ENCODE results near the gene SPRYD4. TPM values are rescaled to one million over a fixed set of nuclear protein-coding genes. Genes with fewer than 3 reads are reported as not detected.
"Not testable (repeated sequence)": the region's sequence is repeated elsewhere in the genome, so short reads cannot be mapped to it uniquely, and the experiment has no call there.

SPRYD4 gene
- total RNA-seq, 1 donor from 2014 or later: 1.7 TPM

DNA sequence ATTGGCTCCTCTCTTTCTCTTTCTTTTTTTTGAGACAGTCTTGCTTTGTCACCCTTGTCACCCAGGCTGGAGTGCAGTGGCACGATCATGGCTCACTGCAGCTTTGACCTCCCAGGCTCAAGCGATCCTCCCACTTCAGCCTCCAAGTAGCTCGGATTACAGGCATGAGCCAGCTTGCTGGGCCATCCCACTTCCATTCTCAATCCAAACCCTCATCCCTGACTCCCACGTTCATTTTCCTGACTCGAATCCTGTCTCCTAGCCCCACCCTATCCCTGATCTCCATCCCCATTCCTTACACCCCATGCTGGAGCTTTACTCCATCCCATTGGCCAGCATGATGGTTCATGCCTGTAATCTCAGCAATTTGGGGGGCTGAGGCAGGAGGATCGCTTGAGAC, 7.8 kb downstream of the SPRYD4 start:
- DNase-seq (ENCODE audit: extremely low read depth, low read depth, low spot score): no peak

DNA sequence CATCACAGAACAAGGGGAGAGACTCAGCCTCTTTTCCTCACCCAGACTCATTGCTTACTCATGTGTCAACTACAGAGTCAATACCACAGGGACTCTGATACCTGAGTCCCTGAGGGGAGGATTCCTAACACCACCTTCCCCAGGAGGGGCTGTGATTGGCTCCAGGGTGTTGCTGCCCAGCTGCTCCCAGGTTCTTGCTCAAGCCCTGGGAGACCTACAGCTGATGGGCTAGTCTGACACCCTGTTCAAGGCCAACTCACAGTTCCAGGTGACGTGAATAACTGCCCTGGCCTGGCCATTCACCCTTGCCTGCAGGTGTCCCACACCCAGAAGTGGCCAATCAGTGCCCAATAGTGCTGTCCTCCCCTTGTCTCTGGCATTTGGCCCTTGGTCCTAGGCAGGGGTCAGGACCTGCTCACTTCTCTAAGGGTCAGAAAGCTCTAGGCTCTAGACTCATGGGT, 8.6 kb downstream of the SPRYD4 start:
- DNase-seq (ENCODE audit: extremely low read depth, low read depth, low spot score): no peak

DNA sequence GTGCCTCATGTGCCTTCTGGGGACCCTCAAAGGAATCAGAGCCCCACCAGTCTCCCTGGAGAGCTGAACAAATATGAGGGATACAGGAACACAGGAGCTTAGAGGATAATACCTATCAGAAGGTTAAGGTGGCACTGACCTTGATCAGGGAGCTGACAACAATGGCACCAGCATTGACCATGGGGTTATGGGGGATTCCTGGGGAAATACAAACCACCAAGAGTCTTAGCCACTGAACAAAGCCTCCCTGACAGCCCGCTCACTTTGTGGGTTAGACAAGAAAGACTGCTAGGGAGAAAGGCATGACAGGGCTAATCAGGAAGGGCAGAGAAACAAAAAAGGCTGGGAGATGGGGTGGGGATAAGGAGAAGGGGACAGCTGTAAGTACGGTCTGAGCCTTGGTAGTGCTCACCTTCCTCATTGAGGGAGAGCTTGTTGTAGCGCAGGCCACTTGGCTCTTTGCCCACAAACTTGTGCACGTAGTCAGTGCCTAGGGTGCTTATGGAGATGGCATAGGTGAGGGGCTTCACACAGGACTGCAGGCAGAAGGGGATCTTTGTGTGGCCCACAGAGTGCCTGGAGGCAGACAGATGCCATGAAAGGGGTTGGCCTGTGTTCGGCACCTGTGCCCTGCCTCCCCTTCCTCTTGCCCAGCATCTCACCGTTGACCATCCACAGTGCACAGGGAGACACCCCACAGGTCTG, 9.3 kb downstream of the SPRYD4 start:
- no peak for DNase-seq (ENCODE audit: extremely low read depth, low read depth, low spot score)

DNA sequence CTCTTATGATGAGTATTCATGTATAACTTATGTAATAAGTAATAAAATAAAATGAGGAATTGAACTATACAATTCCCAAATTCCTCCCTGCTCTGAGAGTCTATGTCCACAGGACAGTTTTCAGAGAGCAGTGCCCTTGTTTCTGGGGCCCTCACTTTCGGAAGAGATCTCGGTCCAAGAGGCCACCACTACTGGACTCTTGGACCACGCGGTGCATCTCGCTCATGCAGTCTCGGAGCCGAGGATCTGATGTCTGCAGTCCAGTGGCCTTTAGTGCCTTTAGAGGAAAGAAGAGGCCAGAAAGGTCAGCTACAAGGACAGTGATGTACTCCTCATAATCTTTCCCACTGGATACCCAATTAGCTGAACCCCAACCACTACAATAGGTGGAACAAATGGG, 11.2 kb downstream of the SPRYD4 start:
- DNase-seq (ENCODE audit: extremely low read depth, low read depth, low spot score): no peak

DNA sequence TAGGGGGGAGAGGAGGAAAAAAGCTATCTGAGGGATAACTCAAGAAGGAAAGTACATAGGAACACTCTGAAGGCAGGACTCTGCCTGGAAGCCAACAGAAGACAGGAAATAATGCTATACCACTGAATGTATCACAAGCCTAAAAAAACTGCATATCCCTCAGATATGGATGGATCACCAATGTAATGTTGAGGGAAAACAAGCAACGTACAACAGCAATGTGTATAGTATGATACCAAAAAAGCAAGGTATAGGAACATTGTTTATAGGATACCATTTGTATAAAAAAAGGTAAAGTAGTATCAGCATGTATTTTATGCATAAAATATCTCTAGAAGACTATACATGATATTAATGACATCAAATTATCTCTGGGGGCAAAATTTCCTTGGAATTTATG, 16.2 kb downstream of the SPRYD4 start:
- no peak for DNase-seq (ENCODE audit: extremely low read depth, low read depth, low spot score)

DNA sequence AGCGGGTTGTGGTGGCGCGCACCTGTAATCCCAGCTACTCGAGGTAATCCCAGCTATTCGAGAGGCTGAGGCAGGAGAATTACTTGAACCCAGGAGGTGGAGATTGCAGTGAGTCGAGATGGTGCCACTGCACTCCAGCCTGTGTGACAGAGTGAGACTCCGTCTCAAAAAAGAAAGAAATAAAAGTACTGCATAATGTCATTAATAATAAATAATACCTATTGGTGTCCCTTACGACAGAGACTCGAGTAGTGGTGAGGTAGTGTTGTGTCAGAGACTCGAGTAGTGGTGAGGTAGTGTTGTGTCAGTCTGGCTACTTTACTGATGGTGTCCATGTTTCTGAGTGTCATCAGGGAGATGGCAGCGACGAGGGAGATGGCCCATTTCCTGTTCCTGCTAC, 18.3 kb downstream of the SPRYD4 start:
- DNase-seq (ENCODE audit: extremely low read depth, low read depth, low spot score): no peak

DNA sequence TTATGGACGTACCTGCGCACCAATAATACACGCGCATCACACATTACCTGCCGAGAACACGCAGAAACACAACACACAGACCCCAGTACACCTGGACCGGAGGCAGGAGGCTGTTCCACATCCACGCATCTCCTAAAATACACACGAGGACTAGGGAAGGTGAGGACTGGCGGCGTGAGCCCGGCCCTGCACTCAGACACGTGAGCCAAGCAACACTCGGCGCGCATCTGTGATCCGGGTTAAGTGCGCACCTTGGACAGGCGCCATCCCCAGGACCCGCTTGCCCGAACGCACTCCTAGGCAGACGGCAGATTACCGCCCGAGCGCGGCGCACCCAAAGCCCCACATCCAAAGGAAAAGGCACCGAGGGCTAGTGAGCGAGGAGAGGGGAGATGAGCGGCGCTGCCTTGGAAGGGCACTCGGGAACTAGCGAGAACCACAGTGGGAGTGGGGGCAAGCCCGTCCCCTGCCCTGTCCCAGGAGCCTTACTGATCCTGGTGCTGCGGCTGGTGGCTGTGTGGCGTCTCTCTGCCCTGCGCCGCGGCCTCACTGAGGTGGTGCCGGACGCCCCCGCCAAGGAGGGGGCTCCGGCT, 19.2 kb downstream of the SPRYD4 start:
- no peak for DNase-seq (ENCODE audit: extremely low read depth, low read depth, low spot score)

DNA sequence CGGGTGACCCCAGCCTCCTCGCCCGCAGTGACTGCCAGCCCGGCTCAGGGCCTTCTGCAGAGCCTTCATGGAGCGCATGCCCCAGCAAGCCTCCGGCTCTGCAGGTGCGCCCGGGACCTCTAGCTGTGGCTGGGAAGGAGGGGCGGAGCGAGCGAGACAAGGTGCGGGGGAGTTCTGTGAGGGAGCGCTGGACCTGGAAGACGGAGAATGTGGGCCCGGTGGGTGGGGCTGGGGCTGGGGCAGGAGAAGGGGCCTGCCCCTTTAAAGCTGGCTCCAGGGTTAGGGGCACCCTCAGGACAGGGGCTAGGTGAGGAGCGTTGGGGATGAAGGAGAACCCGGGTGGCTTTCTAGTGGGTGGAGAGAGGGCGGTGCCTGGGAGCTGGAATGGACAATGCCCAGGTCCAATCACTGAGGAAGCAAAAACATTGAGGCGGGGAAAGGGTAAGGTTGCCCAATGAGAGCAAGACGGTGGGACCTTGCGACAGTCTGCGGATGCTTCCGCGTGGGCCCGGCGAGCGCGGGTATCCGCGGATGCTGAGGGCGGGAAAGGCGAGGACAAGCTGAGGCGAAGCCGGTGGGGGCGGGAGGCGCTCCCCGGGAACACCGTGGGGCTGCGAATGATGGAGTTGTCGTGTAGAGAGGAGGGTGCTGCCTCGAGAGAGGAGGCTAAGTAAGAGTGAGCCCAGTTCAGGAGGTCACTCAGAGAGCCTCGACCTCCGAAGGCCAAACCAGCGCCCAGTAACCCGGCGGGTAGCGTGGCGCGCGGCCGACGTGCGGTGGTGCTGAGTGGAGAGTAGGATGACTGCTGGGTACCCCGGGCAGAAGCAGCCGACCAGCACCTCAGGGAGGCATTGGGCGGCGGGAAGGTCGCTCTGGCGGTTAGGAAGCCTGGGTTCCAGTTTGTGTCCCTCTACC, 19.9 kb downstream of the SPRYD4 start, which contains the start of gene GLS2:
Gene GLS2 (minus strand): TSS at position 121 of the 915 bp plus-strand sequence. CDS start 43 bp downstream, at position 78.
- DNase-seq (ENCODE audit: extremely low read depth, low read depth, low spot score): no peak

DNA sequence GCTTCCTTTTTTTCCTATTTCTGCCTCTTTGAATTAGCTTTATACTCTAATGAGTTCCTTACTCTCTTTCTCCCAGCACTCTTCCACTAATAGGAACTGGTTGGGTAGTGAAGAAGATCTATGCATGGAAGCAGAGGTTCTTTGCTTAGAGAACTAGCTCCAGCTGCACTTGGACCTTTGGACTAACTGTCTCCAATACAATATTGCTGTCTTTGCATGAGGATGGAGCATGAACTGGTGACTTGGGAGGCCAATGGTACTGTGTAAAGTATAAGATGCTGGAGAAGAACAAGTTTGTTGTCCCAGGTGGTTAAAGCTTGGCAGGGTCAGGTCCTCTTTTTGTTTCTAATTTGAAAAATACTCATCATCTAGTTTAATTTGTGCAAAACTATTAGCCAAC, 22.0 kb downstream of the SPRYD4 start:
- DNase-seq (ENCODE audit: extremely low read depth, low read depth, low spot score): no peak

DNA sequence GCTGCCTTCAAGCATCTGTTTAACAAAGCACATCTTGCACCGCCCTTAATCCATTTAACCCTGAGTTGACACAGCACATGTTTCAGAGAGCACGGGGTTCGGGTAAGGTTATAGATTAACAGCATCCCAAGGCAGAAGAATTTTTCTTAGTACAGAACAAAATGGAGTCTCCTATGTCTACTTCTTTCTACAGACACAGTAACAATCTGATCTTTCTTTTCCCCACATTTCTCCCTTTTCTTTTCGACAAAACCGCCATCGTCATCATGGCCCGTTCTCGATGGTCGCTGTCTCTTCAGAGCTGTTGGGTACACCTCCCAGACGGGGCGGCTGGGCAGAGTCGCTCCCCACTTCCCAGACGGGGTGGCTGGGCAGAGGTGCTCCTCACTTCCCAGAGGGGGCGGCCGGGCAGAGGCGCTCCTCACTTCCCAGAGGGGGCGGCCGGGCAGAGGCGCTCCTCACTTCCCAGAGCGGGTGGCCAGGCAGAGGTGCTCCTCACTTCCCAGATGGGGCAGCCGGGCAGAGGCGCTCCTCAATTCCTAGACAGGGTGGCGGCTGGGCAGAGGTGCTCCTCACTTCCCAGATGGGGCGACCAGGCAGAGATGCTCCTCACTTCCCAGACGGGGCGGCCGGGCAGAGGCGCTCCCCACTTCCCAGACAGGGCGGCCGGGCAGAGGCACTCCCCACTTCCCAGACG, 25.2 kb downstream of the SPRYD4 start:
- not testable (repeated sequence) for DNase-seq (ENCODE audit: extremely low read depth, low read depth, low spot score)

DNA sequence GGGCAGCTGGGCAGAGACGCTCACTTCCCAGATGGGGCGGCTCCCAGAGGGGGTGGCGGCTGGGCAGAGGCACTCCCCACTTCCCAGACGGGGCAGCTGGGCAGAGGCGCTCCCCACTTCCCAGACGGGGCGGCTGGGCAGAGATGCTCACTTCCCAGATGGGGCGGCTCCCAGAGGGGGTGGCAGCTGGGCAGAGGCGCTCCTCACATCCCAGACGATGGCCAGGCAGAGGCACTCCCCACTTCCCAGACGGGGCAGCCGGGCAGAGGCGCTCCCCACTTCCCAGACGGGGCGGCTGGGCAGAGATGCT, 25.7 kb downstream of the SPRYD4 start:
- not testable (repeated sequence) for DNase-seq (ENCODE audit: extremely low read depth, low read depth, low spot score)

DNA sequence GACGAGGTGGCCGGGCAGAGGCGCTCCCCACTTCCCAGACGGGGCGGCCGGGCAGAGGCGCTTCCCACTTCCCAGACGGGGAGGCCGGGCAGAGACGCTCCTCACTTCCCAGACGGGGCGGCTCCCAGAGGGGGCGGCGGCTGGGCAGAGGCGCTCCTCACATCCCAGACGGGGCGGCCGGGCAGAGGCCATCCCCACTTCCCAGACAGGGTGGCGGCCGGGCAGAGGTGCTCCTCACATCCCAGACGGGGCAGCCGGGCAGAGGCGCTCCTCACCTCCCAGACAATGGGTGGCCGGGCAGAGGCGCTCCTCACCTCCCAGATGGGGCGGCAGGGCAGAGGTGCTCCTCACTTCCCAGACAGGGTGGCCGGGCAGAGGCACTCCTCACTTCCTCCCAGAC, 26.1 kb downstream of the SPRYD4 start:
- DNase-seq (ENCODE audit: extremely low read depth, low read depth, low spot score): not testable (repeated sequence)

DNA sequence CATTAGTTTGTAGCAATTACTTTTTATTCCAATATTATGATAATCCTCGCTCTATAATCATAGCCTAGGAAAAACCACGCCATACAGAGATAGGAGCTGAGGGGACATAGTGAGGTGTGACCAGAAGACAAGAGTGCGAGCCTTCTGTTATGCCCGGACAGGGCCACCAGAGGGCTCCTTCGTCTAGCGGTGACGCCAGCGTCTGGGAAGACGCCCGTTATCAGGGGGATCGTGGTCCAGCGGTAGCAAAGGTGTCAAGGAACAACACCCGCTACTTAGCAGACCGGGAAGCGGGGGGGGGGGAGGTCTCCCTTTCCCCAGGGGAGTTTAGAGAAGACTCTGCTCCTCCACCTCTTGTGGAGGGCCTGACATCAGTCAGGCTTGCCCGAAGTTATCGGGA, 28.3 kb downstream of the SPRYD4 start:
- DNase-seq (ENCODE audit: extremely low read depth, low read depth, low spot score): not testable (repeated sequence)

DNA sequence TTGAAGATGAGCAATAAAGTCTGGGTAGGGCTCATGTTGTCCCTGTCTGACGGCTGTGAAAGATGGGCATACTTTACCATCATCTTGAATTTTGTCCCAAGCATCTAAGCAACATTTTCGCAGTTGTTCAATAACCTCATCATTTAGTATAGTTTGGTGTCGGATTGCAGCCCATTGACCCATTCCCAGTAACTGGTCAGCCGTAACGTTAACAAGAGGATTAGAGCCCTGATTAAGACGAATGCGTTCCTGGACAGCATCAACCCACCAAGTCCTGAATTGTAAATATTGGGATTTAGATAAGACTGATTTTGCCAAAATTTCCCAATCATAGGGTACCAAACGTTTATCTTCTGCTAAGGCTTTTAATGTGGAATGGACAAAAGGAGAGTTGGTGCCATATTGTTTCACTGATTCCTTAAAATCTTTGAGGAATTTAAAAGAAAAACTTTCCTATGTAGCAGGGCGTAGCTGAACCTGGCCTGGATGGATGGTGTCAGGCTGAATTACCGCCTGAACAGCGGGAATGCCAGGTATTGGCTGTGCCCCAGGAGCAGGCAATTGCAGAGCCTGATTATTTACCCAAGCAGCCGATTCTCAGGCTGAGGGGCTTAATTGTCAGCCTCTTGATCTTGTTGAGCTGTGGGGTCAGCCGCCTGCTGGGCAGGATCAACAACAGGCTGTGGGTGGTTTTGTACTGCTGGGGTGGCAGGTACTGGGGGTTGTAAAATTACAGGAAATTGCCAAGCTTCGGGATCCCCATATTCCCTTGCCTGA, 29.9 kb downstream of the SPRYD4 start:
- not testable (repeated sequence) for DNase-seq (ENCODE audit: extremely low read depth, low read depth, low spot score)

DNA sequence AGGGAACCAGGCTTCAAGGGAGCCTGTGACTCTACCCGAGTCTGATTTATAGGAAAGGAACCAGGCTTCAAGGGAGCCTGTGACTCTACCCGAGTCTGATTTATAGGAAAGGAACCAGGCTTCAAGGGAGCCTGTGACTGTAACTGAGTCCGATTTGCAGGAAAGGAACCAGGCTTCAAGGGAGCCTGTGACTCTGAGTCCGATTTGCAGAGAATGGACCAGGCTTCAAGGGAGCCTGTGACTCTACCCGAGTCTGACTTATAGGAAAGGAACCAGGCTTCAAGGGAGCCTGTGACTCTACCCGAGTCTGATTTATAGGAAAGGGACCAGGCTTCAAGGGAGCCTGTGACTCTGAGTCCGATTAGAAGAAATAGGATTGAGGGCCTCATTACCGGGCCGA, 31.1 kb downstream of the SPRYD4 start:
- not testable (repeated sequence) for DNase-seq (ENCODE audit: extremely low read depth, low read depth, low spot score)

DNA sequence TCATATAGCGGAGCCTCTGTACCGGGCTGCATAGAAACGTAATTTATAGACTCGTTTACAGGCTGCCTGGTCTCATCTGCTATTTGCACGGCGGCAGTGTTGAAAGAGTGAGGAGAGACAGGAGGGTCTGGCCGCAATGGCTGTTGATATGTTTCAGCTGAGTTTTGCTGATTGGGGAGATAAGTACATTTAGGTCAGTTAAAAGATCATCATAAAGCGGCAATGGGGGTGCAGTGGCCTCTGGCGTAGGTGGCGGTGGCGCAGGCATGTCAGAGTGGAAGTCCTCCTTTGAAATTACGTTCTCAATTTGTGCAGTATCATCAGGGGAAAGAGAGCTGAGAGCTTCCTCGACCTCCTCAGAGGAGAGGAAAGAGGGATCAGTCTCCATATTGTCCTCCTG, 31.5 kb downstream of the SPRYD4 start:
- not testable (repeated sequence) for DNase-seq (ENCODE audit: extremely low read depth, low read depth, low spot score)

DNA sequence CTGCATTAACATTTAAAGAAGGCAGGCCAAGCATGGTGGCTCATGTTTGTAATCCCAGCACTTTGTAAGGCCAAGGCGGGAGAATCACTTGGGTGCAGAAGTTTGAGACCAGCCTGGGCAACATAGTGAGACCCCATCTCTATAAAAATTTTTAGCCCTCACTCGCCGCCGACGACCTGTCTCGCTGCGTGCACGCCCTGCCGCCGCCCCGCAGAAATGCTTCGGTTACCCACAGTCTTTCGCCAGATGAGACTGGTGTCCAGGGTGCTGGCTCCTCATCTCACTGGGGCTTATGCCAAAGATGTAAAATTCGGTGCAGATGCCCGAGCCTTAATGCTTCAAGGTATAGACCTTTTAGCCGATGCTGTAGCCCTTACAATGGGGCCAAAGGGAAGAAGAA, 42.4 kb downstream of the SPRYD4 start:
- no peak for DNase-seq (ENCODE audit: extremely low read depth, low read depth, low spot score)

DNA sequence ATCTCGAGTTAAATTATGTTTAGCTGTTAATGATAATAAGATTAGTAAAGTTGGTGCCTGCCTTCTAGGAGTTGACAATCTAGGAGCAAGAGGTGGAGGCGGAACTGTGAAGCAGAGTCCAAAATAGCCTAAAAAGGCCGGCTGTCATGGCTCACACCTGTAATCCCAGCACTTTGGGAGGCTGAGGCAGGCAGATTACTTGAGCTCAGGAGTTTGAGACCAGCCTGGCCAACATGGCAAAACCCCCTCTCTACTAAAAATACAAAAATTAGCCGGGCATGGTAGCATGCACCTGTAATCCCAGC, 45.6 kb downstream of the SPRYD4 start:
- DNase-seq (ENCODE audit: extremely low read depth, low read depth, low spot score): not testable (repeated sequence)

DNA sequence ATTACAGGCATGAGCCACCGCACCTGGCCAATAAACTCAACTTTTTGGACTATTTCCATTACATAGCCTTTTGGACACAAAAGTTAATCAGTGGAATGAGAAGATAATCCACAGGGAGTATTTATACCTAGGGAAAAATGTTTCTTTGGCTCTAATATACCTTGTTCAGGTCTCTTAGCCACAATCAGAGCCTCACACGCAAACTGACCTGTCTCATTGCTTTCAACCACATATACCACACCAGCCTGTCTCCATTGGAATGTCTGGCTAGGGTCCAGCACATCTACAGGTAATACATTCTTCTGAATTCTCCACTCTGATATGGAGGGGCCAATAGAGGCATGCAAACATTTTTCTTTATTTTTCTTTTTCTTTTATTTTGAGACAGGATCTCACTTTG, 49.5 kb downstream of the SPRYD4 start:
- no peak for DNase-seq (ENCODE audit: extremely low read depth, low read depth, low spot score)

DNA sequence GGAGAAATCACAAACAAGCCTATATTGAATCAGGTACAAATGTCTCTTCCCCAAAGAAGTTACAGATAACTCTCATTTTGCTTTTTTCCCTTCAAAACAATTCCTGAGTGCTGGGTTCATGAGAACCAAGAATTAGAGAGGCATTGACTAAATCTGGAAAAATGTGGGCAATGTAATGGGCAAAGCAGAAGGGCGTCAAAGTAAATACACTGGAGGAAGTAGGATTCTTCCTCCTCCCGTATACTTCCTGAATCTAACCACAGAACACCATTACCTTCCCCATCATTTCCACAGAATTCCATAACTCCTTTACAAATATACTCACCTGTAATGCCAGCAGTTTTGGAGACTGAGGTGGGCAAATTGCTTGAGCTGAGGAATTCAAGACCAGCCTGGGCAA, 50.2 kb downstream of the SPRYD4 start:
- no peak for DNase-seq (ENCODE audit: extremely low read depth, low read depth, low spot score)

Measured in glomerular endothelial cell (primary cell).